Measurements from ENCODE around the gene MEGF6. TPM values are rescaled to one million over a fixed set of nuclear protein-coding genes. Genes with fewer than 3 reads are reported as not detected.

The MEGF6 gene
- total RNA-seq, 1 donor from 2014 or later, result 1.3 TPM

DNA sequence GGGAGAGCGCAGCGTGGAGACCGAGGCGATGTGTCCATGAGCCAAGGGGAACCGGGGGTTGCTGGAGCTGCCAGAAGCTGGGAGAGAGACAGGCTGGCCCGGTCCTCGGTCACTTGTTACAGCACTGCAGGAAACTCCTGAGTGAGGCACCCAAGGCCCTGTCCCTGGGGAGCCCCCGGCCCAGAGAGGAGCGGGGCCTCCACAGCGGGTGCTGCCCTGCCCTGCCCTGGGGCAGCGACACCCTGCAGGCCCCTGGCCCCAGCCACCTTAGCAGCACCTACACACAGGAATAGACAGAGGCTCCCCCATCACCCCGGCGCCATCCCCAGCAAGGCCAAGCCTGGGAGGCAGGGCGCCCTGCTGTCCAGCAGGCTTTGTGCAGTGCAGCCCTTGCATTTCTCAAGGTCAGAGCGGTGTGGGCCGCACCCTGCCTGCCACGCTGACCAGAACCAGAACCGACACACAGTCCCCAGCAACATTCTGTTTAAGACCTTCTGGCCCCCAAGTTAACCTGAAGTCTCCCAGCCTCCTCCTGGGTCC lies 6.6 kb upstream of the MEGF6 start:
- FAIRE-seq (no peak), DNase-seq (ENCODE audit: low read depth) (no peak)

GRCh38 chr1:3616861-3617260 lies 5.6 kb upstream of the MEGF6 start:
- no peak overlapping the region for H3K4me3 ChIP-seq (ENCODE audit: low read depth, low read length)
- no peaks in the 10 kb centered on the region for H3K36me3 ChIP-seq (ENCODE audit: control insufficient read depth, insufficient read depth, low read length)
- no peak for FAIRE-seq
- DNase-seq (ENCODE audit: low read depth), result no peak
- H3K27me3 ChIP-seq (ENCODE audit: control insufficient read depth, insufficient read depth, low read length), result peaks cover 13% of the 10 kb centered on the region
- TF ChIP-seq, protein P1, sequence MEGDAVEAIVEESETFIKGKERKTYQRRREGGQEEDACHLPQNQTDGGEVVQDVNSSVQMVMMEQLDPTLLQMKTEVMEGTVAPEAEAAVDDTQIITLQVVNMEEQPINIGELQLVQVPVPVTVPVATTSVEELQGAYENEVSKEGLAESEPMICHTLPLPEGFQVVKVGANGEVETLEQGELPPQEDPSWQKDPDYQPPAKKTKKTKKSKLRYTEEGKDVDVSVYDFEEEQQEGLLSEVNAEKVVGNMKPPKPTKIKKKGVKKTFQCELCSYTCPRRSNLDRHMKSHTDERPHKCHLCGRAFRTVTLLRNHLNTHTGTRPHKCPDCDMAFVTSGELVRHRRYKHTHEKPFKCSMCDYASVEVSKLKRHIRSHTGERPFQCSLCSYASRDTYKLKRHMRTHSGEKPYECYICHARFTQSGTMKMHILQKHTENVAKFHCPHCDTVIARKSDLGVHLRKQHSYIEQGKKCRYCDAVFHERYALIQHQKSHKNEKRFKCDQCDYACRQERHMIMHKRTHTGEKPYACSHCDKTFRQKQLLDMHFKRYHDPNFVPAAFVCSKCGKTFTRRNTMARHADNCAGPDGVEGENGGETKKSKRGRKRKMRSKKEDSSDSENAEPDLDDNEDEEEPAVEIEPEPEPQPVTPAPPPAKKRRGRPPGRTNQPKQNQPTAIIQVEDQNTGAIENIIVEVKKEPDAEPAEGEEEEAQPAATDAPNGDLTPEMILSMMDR (IDR thresholded peaks at IDR 0.05; ENCODE audit: insufficient read depth, low read length, severe bottlenecking), result no peak

More for the DNA sequence above, 6.6 kb upstream of the MEGF6 start:
- Histone ChIP-seq H3K4me3 (ENCODE audit: low read depth, low read length) (no peak overlapping the region), H3K36me3 (ENCODE audit: control insufficient read depth, insufficient read depth, low read length) (no peaks in the 10 kb centered on the region), H3K27me3 (ENCODE audit: control insufficient read depth, insufficient read depth, low read length) (peaks cover 7% of the 10 kb centered on the region)
- TF ChIP-seq, protein P1 (IDR thresholded peaks at IDR 0.05; ENCODE audit: insufficient read depth, low read length, severe bottlenecking), result no peak

DNA sequence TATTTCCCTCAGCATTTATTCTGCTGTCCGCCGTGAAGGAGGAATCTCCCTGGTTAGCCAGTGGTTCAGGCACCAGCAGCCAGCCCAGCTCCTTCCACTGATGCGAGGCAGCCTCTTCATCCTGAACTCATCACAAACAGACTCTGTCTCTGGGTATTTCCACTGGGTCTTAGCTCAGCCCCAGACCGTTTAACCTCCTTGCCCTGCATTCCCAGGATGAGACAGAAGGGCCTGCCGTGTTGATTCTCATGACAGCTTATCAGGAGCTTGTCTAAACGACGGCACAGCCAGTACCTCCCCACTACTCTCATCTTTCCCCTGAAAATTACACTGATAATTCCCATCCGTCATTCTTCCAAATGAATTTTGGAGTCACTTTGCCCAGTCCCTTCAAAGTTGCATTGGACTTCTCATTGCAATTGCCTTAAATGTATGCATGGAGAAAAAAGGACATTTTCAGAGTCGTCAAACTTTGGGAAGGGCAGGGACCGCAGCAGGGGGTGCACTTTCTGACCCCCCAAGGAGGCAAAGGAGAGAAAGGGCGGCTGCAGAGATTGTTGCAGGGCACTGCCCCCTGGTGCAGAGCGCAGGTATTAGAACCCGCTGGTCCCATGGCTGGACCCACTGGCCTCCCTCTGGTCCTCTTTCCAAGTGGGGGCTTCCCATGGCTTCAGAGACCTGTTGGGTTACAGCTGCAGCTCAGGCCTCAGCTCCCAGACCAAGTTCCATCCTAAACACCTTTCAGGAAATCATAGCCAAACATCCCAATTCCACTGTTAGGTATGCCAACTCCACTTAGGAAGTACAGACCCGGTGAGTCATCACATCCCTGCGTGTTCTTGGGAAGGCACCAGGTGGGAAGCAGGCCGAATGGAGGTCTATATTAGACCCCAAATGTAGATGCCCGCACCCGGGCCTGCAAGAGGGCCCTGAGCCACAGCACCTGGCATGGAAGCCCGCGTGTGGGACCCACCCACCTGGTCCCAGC lies 3.7 kb upstream of the MEGF6 start:
- Histone ChIP-seq H3K27me3 (ENCODE audit: control insufficient read depth, insufficient read depth, low read length) (peaks cover 20% of the 10 kb centered on the region), H3K36me3 (ENCODE audit: control insufficient read depth, insufficient read depth, low read length) (no peaks in the 10 kb centered on the region), H3K4me3 (ENCODE audit: low read depth, low read length) (no peak overlapping the region)
- peak; percentile 13 for FAIRE-seq
- DNase-seq (ENCODE audit: low read depth), result peak; percentile 2
- TF ChIP-seq, protein P1 (IDR thresholded peaks at IDR 0.05; ENCODE audit: insufficient read depth, low read length, severe bottlenecking), result peak; percentile 88

GRCh38 chr1:3612123-3612522 lies 815 bp upstream of the MEGF6 start:
- Histone ChIP-seq H3K4me3 (ENCODE audit: low read depth, low read length) (no peak overlapping the region), H3K27me3 (ENCODE audit: control insufficient read depth, insufficient read depth, low read length) (peaks cover 33% of the 10 kb centered on the region), H3K36me3 (ENCODE audit: control insufficient read depth, insufficient read depth, low read length) (no peaks in the 10 kb centered on the region)
- FAIRE-seq (no peak), DNase-seq (ENCODE audit: low read depth) (no peak)
- TF ChIP-seq, protein P1 (IDR thresholded peaks at IDR 0.05; ENCODE audit: insufficient read depth, low read length, severe bottlenecking), result no peak

- TF ChIP-seq, protein P1 (IDR thresholded peaks at IDR 0.05; ENCODE audit: insufficient read depth, low read length, severe bottlenecking), result no peak
- Histone ChIP-seq H3K27me3 (ENCODE audit: control insufficient read depth, insufficient read depth, low read length) (peaks cover 33% of the 10 kb centered on the region), H3K4me3 (ENCODE audit: low read depth, low read length) (no peak overlapping the region), H3K36me3 (ENCODE audit: control insufficient read depth, insufficient read depth, low read length) (no peaks in the 10 kb centered on the region)
- DNase-seq (ENCODE audit: low read depth) (no peak), FAIRE-seq (no peak)
Observed at GRCh38 chr1:3610527-3611169, 660 bp downstream of the MEGF6 start.
